OCI-LY7 (cell line): ENCODE data around the gene DTX3L. TPM values are rescaled to one million over a fixed set of nuclear protein-coding genes. Genes with fewer than 3 reads are reported as not detected.

Source experiments
- BruUV-seq: library from RNA; stranded (reverse); fragments of 400-500 nt; replicated peaks from 2 replicates; lab custom pipeline; 2021; lab: Mats Ljungman, UMichigan
- CTCF ChIA-PET: fragments of 300-600 bp; sonication (Branson Sonifier 250); formaldehyde crosslinking; loops from one replicate; lab custom pipeline; 2022; ENCODE audit warnings: antibody characterized with exemption; ENCODE audit not compliant: unreplicated experiment; lab: Charles Lee
- POLR2A ChIA-PET: fragments of 300-600 bp; sonication (Branson Sonifier 250); formaldehyde crosslinking; loops from one replicate; lab custom pipeline; 2022; ENCODE audit warnings: antibody characterized with exemption; lab: Charles Lee
- DNase-seq: peaks from one replicate; pipeline ENCODE4 v3.0.0-alpha.2; 2015; ENCODE audit warnings: low spot score
- H2AFZ ChIP-seq: fragments of 200-600 bp; sonication (generic), shearing (Covaris generic); 2 replicates; pipeline ENCODE4 v1.6.1; 2014; ENCODE audit warnings: mild to moderate bottlenecking, antibody characterized with exemption, low read length, moderate library complexity
- H3K27ac ChIP-seq: fragments of 200-600 bp; sonication (generic); 2 replicates; pipeline ENCODE4 v1.5.1; 2014; ENCODE audit warnings: mixed run types, low read depth, mild to moderate bottlenecking, moderate library complexity, low read length, inconsistent platforms; ENCODE audit not compliant: poor library complexity, severe bottlenecking
- H3K36me3 ChIP-seq: fragments of 200-600 bp; sonication (generic); 2 replicates; pipeline ENCODE4 v1.6.1; 2014; ENCODE audit warnings: mild to moderate bottlenecking, antibody characterized with exemption, low read length, moderate library complexity, mixed read lengths; ENCODE audit not compliant: insufficient read depth
- H3K4me1 ChIP-seq: fragments of 200-600 bp; sonication (generic); 2 replicates; pipeline ENCODE4 v1.5.1; 2014; ENCODE audit warnings: mild to moderate bottlenecking, low read length; ENCODE audit not compliant: insufficient read depth, poor library complexity, severe bottlenecking
- H3K4me2 ChIP-seq: fragments of 200-600 bp; sonication (generic); 2 replicates; pipeline ENCODE4 v1.6.1; 2014; ENCODE audit warnings: mild to moderate bottlenecking, low read length
- H3K4me3 ChIP-seq: fragments of 200-600 bp; sonication (generic); 2 replicates; pipeline ENCODE4 v1.5.1; 2014; ENCODE audit warnings: mild to moderate bottlenecking, low read depth, low read length; ENCODE audit not compliant: poor library complexity, severe bottlenecking
- H3K79me2 ChIP-seq: fragments of 200-600 bp; sonication (generic); 2 replicates; pipeline ENCODE4 v1.6.1; 2016; ENCODE audit warnings: low read depth, mild to moderate bottlenecking, low read length, moderate library complexity, mixed read lengths; ENCODE audit not compliant: insufficient read depth
- H3K9me2 ChIP-seq: fragments of 200-600 bp; sonication (generic); 2 replicates; pipeline ENCODE4 v1.6.1; 2016; ENCODE audit warnings: mild to moderate bottlenecking, low read length, mixed read lengths; ENCODE audit not compliant: insufficient read depth
- H3K9me3 ChIP-seq: fragments of 200-600 bp; sonication (generic); 2 replicates; pipeline ENCODE4 v1.6.1; 2014; ENCODE audit warnings: mild to moderate bottlenecking, mixed run types, low read length, mixed read lengths
- H4K20me1 ChIP-seq: fragments of 200-600 bp; sonication (generic); 2 replicates; pipeline ENCODE4 v1.6.1; 2014; ENCODE audit warnings: mild to moderate bottlenecking, antibody characterized with exemption, low read length, moderate library complexity, mixed read lengths; ENCODE audit not compliant: insufficient read depth
- CTCF ChIP-seq: fragments of 200-600 bp; sonication (generic); conservative IDR thresholded peaks from 2 replicates; pipeline ENCODE4 v1.5.1; 2014; ENCODE audit warnings: mild to moderate bottlenecking, antibody characterized with exemption, low read length, moderate library complexity, mixed read lengths
- EZH2phosphoT487 ChIP-seq: fragments of 200-600 bp; sonication (generic); IDR thresholded peaks from 2 replicates; pipeline ENCODE4 v1.6.1; 2018; ENCODE audit warnings: low read depth, borderline replicate concordance, mild to moderate bottlenecking, mixed run types, antibody characterized with exemption, low read length, moderate library complexity, mixed read lengths
- intact Hi-C: fragments of 100-400 bp; cut with micrococcal nuclease; formaldehyde crosslinking; loops from one replicate; pipeline ENCODE4 v1.10.0; 2022; ENCODE audit not compliant: unreplicated experiment
- total RNA-seq, 2 experiments: library from RNA; depleted of rRNA in 1 of 2; stranded (reverse); fragments of >200 nt in 1 of 2; shearing (Covaris generic) in 1 of 2; gene quantifications; 2 replicates each; pipeline ENCODE4 v1.2.3, GENCODE V29; 2014 to 2022

Gene DTX3L
- total RNA-seq, 2 experiments from 2014 or later = 1.3 to 1.5 TPM

- intact Hi-C loops = no loop called here
- H3K9me2 ChIP-seq = no peaks in the 10 kb centered on the region
- H3K9me3 ChIP-seq = peaks cover 24% of the 10 kb centered on the region
- peaks cover 10% of the 10 kb centered on the region for H3K4me1 ChIP-seq
- no peak overlapping the region for H3K4me3 ChIP-seq
- H3K79me2 ChIP-seq = no peaks in the 10 kb centered on the region
- no peak for DNase-seq
- H3K4me2 ChIP-seq = no peak overlapping the region
- POLR2A ChIA-PET = no interaction called here
- H3K27ac ChIP-seq = no peak overlapping the region
- CTCF ChIA-PET = no interaction called here
- H3K36me3 ChIP-seq = no peaks in the 10 kb centered on the region; the same call in 1 of the 2 replicates
- H2AFZ ChIP-seq = no peak overlapping the region
- TF ChIP-seq EZH2phosphoT487 (no peak), CTCF (no peak)
- no peaks in the 10 kb centered on the region for H4K20me1 ChIP-seq
- no TSS peak for BruUV-seq
Observed at GRCh38 chr3:122586098-122586497, 22.0 kb downstream of the DTX3L start.

GRCh38 chr3:122586773-122587485 lies 22.8 kb downstream of the DTX3L start:
- intact Hi-C loops = no loop called here
- H3K4me3 ChIP-seq = no peak overlapping the region
- no peak overlapping the region for H3K27ac ChIP-seq
- no peak for DNase-seq
- TF ChIP-seq EZH2phosphoT487 (no peak), CTCF (no peak)
- H3K36me3 ChIP-seq = no peaks in the 10 kb centered on the region
- ChIA-PET POLR2A (no interaction called here), CTCF (no interaction called here)
- BruUV-seq = no TSS peak
- no peaks in the 10 kb centered on the region for H3K79me2 ChIP-seq
- H3K9me3 ChIP-seq = peaks cover 16% of the 10 kb centered on the region
- H3K9me2 ChIP-seq = no peaks in the 10 kb centered on the region
- no peaks in the 10 kb centered on the region for H4K20me1 ChIP-seq
- no peak overlapping the region for H3K4me2 ChIP-seq
- no peak overlapping the region for H2AFZ ChIP-seq
- peaks cover 10% of the 10 kb centered on the region for H3K4me1 ChIP-seq

GRCh38 chr3:122587572-122587971 lies 23.4 kb downstream of the DTX3L start:
- H3K79me2 ChIP-seq = no peaks in the 10 kb centered on the region
- no peak overlapping the region for H3K4me3 ChIP-seq
- no peaks in the 10 kb centered on the region for H4K20me1 ChIP-seq
- H3K4me1 ChIP-seq = peaks cover 10% of the 10 kb centered on the region
- H2AFZ ChIP-seq = no peak overlapping the region
- peaks cover 10% of the 10 kb centered on the region for H3K9me3 ChIP-seq
- ChIA-PET CTCF (no interaction called here), POLR2A (no interaction called here)
- no peaks in the 10 kb centered on the region for H3K9me2 ChIP-seq
- no peak overlapping the region for H3K27ac ChIP-seq
- intact Hi-C loops = no loop called here
- no peak overlapping the region for H3K4me2 ChIP-seq
- TF ChIP-seq CTCF (no peak), EZH2phosphoT487 (no peak)
- H3K36me3 ChIP-seq = no peaks in the 10 kb centered on the region
- no peak for DNase-seq
- no TSS peak for BruUV-seq
